HFF-Myc (cell line): Measurements from ENCODE around the gene SETD3.

Source experiments
- DNase-seq: peaks from one replicate; pipeline ENCODE4 v3.0.0-alpha.2; 2011; ENCODE audit warnings: low read depth; ENCODE audit errors: extremely low read depth
- H3K4me3 ChIP-seq: replicated peaks from 2 replicates; pipeline ENCODE4 v1.5.1; 2011; ENCODE audit warnings: low read depth, mild to moderate bottlenecking, control low read depth, low read length
- TF ChIP-seq, protein P1 (sequence below): IDR thresholded peaks from 2 replicates; pipeline ENCODE4 v1.5.1; 2012; ENCODE audit warnings: mild to moderate bottlenecking, low read depth, low read length, control low read depth; ENCODE audit errors: missing control alignments

The SETD3 gene

DNA sequence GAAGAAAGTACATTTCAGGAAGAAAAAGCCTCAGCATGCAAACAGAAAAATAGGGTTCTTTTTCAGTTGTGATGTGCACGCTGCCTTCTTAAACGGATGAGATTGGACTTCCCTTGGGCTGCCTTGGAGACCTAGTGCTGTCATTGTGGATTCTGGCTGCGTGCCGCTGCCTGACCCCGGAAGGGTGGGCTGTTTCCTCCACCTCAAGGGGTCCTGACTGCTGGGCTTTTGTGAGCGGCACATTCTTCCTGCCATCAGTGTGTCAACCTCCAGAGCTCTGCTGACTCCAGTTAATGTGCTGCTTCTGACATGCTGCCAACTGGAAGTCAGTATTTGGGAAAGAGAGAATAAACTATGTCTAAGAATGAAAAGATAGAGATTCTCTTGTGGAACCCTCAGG is 25.6 kb upstream of the SETD3 start:
- DNase-seq: no peak
- TF ChIP-seq, protein P1, sequence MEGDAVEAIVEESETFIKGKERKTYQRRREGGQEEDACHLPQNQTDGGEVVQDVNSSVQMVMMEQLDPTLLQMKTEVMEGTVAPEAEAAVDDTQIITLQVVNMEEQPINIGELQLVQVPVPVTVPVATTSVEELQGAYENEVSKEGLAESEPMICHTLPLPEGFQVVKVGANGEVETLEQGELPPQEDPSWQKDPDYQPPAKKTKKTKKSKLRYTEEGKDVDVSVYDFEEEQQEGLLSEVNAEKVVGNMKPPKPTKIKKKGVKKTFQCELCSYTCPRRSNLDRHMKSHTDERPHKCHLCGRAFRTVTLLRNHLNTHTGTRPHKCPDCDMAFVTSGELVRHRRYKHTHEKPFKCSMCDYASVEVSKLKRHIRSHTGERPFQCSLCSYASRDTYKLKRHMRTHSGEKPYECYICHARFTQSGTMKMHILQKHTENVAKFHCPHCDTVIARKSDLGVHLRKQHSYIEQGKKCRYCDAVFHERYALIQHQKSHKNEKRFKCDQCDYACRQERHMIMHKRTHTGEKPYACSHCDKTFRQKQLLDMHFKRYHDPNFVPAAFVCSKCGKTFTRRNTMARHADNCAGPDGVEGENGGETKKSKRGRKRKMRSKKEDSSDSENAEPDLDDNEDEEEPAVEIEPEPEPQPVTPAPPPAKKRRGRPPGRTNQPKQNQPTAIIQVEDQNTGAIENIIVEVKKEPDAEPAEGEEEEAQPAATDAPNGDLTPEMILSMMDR: no peak
- H3K4me3 ChIP-seq: no peak overlapping the region

DNA sequence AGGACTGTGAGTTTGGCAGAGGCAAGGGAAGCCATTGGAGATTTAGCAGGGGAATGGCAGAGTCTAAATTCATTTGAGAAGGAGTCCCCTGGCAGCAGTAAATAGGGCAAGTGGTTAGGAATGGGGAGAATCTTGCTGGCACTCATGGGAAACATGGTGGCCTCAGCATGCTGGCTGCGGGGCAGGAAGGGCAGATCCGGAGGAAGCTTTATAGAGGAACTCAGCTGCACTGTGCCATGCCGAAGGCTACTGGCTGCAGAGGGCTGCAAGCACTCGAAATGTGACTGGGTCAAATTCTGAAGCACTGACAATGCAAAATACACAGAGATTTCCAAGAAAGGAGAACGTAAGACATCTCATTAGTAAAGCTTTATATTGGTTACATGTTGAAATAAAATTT is 24.4 kb upstream of the SETD3 start:
- H3K4me3 ChIP-seq: no peak overlapping the region
- TF ChIP-seq, protein P1: no peak
- DNase-seq: no peak

DNA sequence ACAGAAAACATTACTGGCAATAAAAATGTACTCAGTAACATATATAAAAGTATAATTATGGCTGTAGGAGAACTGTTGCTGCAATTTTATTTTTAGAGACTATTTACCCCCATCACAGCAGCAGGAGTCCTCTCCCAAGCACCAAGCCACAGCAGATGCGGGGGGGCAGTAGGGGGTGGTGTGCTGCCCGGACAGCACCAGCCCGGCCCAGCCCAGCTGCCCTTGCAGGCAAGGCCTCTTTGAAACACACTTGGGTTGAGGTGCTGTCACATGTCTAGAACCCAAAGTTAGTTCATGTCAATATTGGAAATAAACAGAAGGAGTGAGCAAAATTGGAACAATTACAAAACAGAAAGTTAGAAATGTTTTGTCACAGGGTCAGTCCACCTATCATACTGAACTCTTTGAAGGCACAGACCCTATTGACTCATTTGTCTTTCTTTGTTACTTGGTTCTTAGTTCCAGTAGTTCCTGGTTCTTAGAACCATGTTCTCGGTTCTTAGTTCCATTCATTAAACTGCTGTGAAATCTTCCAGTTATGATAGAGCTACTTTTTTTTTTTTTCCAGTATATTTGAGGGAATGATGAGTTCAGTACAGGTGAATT is 23.3 kb upstream of the SETD3 start:
- DNase-seq: no peak
- TF ChIP-seq, protein P1: no peak
- no peak overlapping the region for H3K4me3 ChIP-seq

DNA sequence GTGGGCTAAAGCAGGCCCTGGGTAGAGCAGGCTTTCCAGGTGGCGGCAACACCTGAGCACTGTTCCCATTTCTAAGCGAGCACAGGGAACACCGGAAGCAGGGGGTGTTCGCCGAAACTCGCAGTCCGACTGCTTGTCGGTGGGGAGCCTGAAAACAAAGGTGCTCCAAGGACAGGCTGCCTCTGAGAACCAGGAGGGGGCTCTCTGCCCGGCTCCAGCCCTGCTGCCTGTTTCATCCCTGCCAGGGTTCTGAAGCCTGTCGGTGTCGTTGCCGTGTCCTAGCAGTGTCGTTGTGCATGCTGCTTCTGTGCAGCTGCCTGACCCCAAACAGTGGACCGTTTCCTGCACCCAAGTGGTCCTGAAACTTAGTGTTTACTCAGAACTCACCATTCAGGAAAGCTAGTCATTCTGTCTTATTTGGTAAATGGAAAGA is 22.3 kb upstream of the SETD3 start:
- no peak for DNase-seq
- no peak overlapping the region for H3K4me3 ChIP-seq
- TF ChIP-seq, protein P1: no peak

DNA sequence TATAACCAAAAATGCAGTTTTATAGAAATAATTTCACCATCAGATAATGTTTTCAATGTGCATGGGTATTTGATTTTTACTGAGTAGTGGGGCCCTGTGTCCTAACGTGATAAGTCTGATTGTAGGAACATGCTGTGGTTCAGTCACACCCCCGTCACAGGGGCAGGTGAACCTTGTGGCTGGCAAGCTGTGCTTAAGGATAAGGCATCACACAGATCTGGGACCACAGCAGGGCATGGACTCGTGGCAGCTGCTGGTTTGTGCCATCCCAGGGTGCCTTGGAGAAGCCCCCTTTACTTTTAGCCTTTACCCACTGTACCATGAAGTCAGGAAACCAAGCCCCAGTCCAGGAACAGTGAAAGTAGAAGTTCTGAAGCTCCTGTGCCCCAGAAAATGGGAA is 17.2 kb upstream of the SETD3 start:
- DNase-seq: no peak
- TF ChIP-seq, protein P1: no peak
- H3K4me3 ChIP-seq: no peak overlapping the region

DNA sequence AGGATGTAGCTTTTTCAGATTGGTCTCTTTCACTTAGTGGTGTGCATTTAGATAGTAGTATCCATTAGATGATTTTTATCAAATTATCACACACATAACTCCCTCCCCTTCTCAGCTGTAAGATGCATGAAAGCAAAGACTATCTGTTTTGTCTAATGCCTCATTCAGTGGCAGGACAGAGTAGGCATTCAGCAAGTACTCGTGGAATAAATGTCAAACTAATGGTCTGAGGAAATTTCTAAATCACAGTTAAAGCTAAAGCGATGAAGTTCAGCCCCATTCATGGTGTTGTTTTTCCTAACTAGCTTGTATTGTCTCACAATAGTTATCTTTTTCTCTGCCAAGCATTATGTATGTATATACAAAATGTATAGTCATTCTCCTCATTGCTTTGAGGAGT is 16.7 kb upstream of the SETD3 start:
- TF ChIP-seq, protein P1: no peak
- DNase-seq: no peak
- no peak overlapping the region for H3K4me3 ChIP-seq

DNA sequence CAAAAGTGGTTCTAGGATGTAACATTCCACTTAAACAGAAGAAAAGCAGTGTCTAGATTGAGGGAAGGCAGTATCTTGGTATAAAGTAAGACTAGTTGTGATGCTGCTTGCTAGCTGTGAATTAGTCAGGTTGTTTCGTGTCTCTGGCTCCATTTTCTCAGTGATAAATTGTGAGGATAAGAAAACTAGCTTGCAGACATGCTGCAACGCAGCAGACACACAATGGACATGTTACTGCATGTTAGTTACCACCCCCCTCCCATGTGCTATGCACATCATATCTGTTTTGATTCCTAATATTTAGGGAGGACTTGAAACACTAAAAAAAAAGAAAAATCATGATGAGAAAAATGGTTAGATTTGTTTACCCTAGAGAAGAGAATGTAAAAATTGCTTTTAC is 3.4 kb upstream of the SETD3 start:
- TF ChIP-seq, protein P1: no peak
- H3K4me3 ChIP-seq: no peak overlapping the region
- no peak for DNase-seq
